ENCODE results near the gene ACD.

DNA sequence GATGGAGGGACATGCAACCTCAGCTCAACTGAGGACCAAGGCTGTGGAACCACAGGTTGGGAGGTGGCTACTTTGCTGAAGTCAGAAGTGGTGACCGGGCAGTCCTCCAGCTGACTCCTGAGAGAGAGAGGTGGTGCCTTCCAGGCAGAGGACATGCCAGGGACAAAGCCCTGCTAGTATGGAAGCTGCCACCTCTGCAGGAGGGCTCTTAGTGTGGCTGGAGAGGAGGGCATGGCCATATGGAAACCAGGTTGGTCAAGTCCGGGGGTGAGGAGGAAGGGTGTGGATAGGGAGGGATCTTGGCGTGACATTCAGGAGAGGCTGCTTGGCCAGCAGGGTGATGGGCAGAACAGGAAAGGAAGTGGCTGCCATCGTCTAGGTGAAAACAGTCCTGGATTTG lies 12.2 kb upstream of the ACD start:
- TF ChIP-seq, protein P1, sequence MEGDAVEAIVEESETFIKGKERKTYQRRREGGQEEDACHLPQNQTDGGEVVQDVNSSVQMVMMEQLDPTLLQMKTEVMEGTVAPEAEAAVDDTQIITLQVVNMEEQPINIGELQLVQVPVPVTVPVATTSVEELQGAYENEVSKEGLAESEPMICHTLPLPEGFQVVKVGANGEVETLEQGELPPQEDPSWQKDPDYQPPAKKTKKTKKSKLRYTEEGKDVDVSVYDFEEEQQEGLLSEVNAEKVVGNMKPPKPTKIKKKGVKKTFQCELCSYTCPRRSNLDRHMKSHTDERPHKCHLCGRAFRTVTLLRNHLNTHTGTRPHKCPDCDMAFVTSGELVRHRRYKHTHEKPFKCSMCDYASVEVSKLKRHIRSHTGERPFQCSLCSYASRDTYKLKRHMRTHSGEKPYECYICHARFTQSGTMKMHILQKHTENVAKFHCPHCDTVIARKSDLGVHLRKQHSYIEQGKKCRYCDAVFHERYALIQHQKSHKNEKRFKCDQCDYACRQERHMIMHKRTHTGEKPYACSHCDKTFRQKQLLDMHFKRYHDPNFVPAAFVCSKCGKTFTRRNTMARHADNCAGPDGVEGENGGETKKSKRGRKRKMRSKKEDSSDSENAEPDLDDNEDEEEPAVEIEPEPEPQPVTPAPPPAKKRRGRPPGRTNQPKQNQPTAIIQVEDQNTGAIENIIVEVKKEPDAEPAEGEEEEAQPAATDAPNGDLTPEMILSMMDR (IDR thresholded peaks at IDR 0.05), result no peak
- TF ChIP-seq POLR2AphosphoS5 (IDR thresholded peaks at IDR 0.05), result no peak
- no peak for TF ChIP-seq EP300 (IDR thresholded peaks at IDR 0.05)
- TF ChIP-seq POLR2A (IDR thresholded peaks at IDR 0.05), result no peak

Data from gastroesophageal sphincter (tissue), 3 donors.